Measurements from ENCODE around the gene C22orf23. TPM values are rescaled to one million over a fixed set of nuclear protein-coding genes. Genes with fewer than 3 reads are reported as not detected.
A peak's percentile ranks its signal among the peaks of the same experiment; 100 is the strongest.

C22orf23 gene
- total RNA-seq, 2 donors from 2014 or later = not detected

- Histone ChIP-seq H3K27ac (peak overlapping the region in 1 of 4 donors; percentile 21), H3K4me1 (peaks cover 5% of the 10 kb centered on the region), H3K27me3 (no peaks in the 10 kb centered on the region), H3K4me3 (no peak overlapping the region), H3K36me3 (replicated peaks in 1 of 2; ENCODE audit: insufficient read depth in 1 of 2, low read depth in 2 of 2) (peaks cover 0 to 17% of the 10 kb centered on the region in 2 donors), H3K9me3 (no peaks in the 10 kb centered on the region)
- intact Hi-C loops (cut with DNase I) = no loop called here
- TF ChIP-seq POLR2A (IDR thresholded peaks at IDR 0.05) = no peak
- TF ChIP-seq CTCF (IDR thresholded peaks at IDR 0.05) = no peak
- WGBS, 2 donors = 72 to 81% methylated on average over 4 of the region's 4 CpGs
- ATAC-seq (no peak), DNase-seq (no peak)
These were observed 35.4 kb downstream of the C22orf23 start for GRCh38 chr22:37917874-37918548.

- intact Hi-C loops (cut with DNase I) = no loop called here
- DNase-seq = no peak
- H3K27ac ChIP-seq = no peak overlapping the region
These were observed 37.1 kb downstream of the C22orf23 start for GRCh38 chr22:37916311-37916710.

GRCh38 chr22:37913233-37913721 lies 40.1 kb downstream of the C22orf23 start:
- ATAC-seq (no peak), DNase-seq (no peak)
- Histone ChIP-seq H3K36me3 (replicated peaks in 1 of 2; ENCODE audit: insufficient read depth in 1 of 2, low read depth in 2 of 2) (peaks cover 0 to 17% of the 10 kb centered on the region in 2 donors), H3K4me1 (peaks cover 6% of the 10 kb centered on the region), H3K4me3 (no peak overlapping the region), H3K27ac (no peak overlapping the region), H3K9me3 (no peaks in the 10 kb centered on the region), H3K27me3 (no peaks in the 10 kb centered on the region)
- intact Hi-C loops (cut with DNase I) = no loop called here
- TF ChIP-seq CTCF (IDR thresholded peaks at IDR 0.05) (no peak), POLR2A (IDR thresholded peaks at IDR 0.05) (no peak)
- WGBS, 2 donors = 82 to 92% methylated on average over 7 of the region's 7 CpGs

More at GRCh38 chr22:37916311-37916710, 37.1 kb downstream of the C22orf23 start:
- Histone ChIP-seq H3K4me3 (no peak overlapping the region), H3K4me1 (peaks cover 10% of the 10 kb centered on the region), H3K9me3 (no peaks in the 10 kb centered on the region), H3K36me3 (replicated peaks in 1 of 2; ENCODE audit: insufficient read depth in 1 of 2, low read depth in 2 of 2) (peaks cover 0 to 17% of the 10 kb centered on the region in 2 donors), H3K27me3 (no peaks in the 10 kb centered on the region)
- 78 to 100% methylated on average over 1 to 5 of the region's 5 CpGs for WGBS, 2 donors
- no peak for ATAC-seq
- TF ChIP-seq POLR2A (IDR thresholded peaks at IDR 0.05) (no peak), CTCF (IDR thresholded peaks at IDR 0.05) (no peak)

- no peak for ATAC-seq
- Histone ChIP-seq H3K4me1 (peaks cover 14% of the 10 kb centered on the region), H3K4me3 (no peak overlapping the region), H3K9me3 (no peaks in the 10 kb centered on the region), H3K27me3 (no peaks in the 10 kb centered on the region), H3K36me3 (replicated peaks in 1 of 2; ENCODE audit: insufficient read depth in 1 of 2, low read depth in 2 of 2) (peaks cover 0 to 9% of the 10 kb centered on the region in 2 donors), H3K27ac (no peak overlapping the region)
- intact Hi-C loops (cut with DNase I) = no loop called here
- DNase-seq = no peak
- 74 to 87% methylated on average over 6 of the region's 8 CpGs for WGBS, 2 donors
- no peak for TF ChIP-seq POLR2A (IDR thresholded peaks at IDR 0.05)
These were observed 41.2 kb downstream of the C22orf23 start for GRCh38 chr22:37912171-37912570.

GRCh38 chr22:37911697-37912096 lies 41.7 kb downstream of the C22orf23 start:
- no peak for ATAC-seq
- 47 to 55% methylated on average over 8 of the region's 8 CpGs for WGBS, 2 donors
- peaks cover 18% of the 10 kb centered on the region for H3K4me1 ChIP-seq
- H3K36me3 ChIP-seq (replicated peaks in 1 of 2; ENCODE audit: insufficient read depth in 1 of 2, low read depth in 2 of 2) = peaks cover 0 to 5% of the 10 kb centered on the region in 2 donors
- H3K27ac ChIP-seq = no peak overlapping the region
- TF ChIP-seq CTCF (IDR thresholded peaks at IDR 0.05) = no peak
- no peak for TF ChIP-seq POLR2A (IDR thresholded peaks at IDR 0.05)
- no peaks in the 10 kb centered on the region for H3K9me3 ChIP-seq
- no peak for DNase-seq
- H3K4me3 ChIP-seq = no peak overlapping the region
- H3K27me3 ChIP-seq = no peaks in the 10 kb centered on the region
- intact Hi-C loops (cut with DNase I) = no loop called here

Measured in body of pancreas (tissue), 4 donors.